Measurements from ENCODE around the gene MYO1D.
A peak's percentile ranks its signal among the peaks of the same experiment; 100 is the strongest.
"Not testable (repeated sequence)": the region's sequence is repeated elsewhere in the genome, so short reads cannot be mapped to it uniquely, and the experiment has no call there.

Gene MYO1D

GRCh38 chr17:32528825-32529224, 348.1 kb downstream of the MYO1D start:
- no peak for DNase-seq (ENCODE audit: low spot score)

- DNase-seq (ENCODE audit: low spot score) = no peak
Measured at GRCh38 chr17:32527146-32527545, 349.8 kb downstream of the MYO1D start.

GRCh38 chr17:32525122-32525521, 351.8 kb downstream of the MYO1D start:
- DNase-seq (ENCODE audit: low spot score) = no peak

- DNase-seq (ENCODE audit: low spot score) = not testable (repeated sequence)
Measured at GRCh38 chr17:32524553-32524880, 352.4 kb downstream of the MYO1D start.

- DNase-seq (ENCODE audit: low spot score) = no peak
Measured at GRCh38 chr17:32523827-32524552, 352.9 kb downstream of the MYO1D start.

- no peak for DNase-seq (ENCODE audit: low spot score)
Measured at GRCh38 chr17:32523017-32523680, 353.8 kb downstream of the MYO1D start.

GRCh38 chr17:32520737-32521404, 356.1 kb downstream of the MYO1D start:
- DNase-seq (ENCODE audit: low spot score) = no peak

GRCh38 chr17:32520104-32520701, 356.7 kb downstream of the MYO1D start:
- peak; percentile 75 for DNase-seq (ENCODE audit: low spot score)

- DNase-seq (ENCODE audit: low spot score) = peak; percentile 95
Measured at GRCh38 chr17:32519228-32520103, 357.5 kb downstream of the MYO1D start.

- DNase-seq (ENCODE audit: low spot score) = no peak
Measured at GRCh38 chr17:32518646-32519227, 358.2 kb downstream of the MYO1D start.

- DNase-seq (ENCODE audit: low spot score) = no peak
Measured at GRCh38 chr17:32517982-32518381, 358.9 kb downstream of the MYO1D start.

GRCh38 chr17:32516940-32517701, 359.8 kb downstream of the MYO1D start:
- no peak for DNase-seq (ENCODE audit: low spot score)

GRCh38 chr17:32516450-32516849, 360.5 kb downstream of the MYO1D start:
- DNase-seq (ENCODE audit: low spot score) = no peak

- no peak for DNase-seq (ENCODE audit: low spot score)
Measured at GRCh38 chr17:32515677-32516383, 361.1 kb downstream of the MYO1D start.

GRCh38 chr17:32514606-32515005, 362.3 kb downstream of the MYO1D start:
- DNase-seq (ENCODE audit: low spot score) = no peak

- DNase-seq (ENCODE audit: low spot score) = no peak
Measured at GRCh38 chr17:32513579-32513978, 363.3 kb downstream of the MYO1D start.

GRCh38 chr17:32512328-32512727, 364.6 kb downstream of the MYO1D start:
- no peak for DNase-seq (ENCODE audit: low spot score)

- DNase-seq (ENCODE audit: low spot score) = no peak
Measured at GRCh38 chr17:32510466-32510865, 366.5 kb downstream of the MYO1D start.

GRCh38 chr17:32508926-32509325, 368.0 kb downstream of the MYO1D start:
- DNase-seq (ENCODE audit: low spot score) = no peak
